OCI-LY1 (cell line): Measurements from ENCODE around the gene ZFHX3.

Experiments used
- H2AFZ ChIP-seq: fragments of 200-600 bp; sonication (generic), shearing (Covaris generic); 2 replicates; pipeline ENCODE4 v1.6.0; 2014; ENCODE audit warnings: antibody characterized with exemption, mild to moderate bottlenecking, low read length
- H3F3A ChIP-seq: fragments of 200-600 bp; sonication (generic), shearing (Covaris generic); 2 replicates; pipeline ENCODE4 v1.6.0; 2014; ENCODE audit warnings: mild to moderate bottlenecking, antibody characterized with exemption, low read length, moderate library complexity; ENCODE audit not compliant: insufficient read depth
- H3K27ac ChIP-seq: fragments of 200-600 bp; sonication (generic); 2 replicates; pipeline ENCODE4 v1.5.1; 2014; ENCODE audit warnings: low read length, mixed run types, mild to moderate bottlenecking, low read depth; ENCODE audit not compliant: poor library complexity, severe bottlenecking
- H3K27me3 ChIP-seq: fragments of 200-600 bp; sonication (generic); 2 replicates; pipeline ENCODE4 v1.6.0; 2014; ENCODE audit warnings: antibody characterized with exemption, mild to moderate bottlenecking, low read length, moderate library complexity; ENCODE audit not compliant: insufficient read depth
- H3K36me3 ChIP-seq: fragments of 200-600 bp; sonication (generic); 2 replicates; pipeline ENCODE4 v1.6.1; 2014; ENCODE audit warnings: mild to moderate bottlenecking, antibody characterized with exemption, low read length, moderate library complexity, mixed read lengths; ENCODE audit not compliant: insufficient read depth
- H3K4me1 ChIP-seq: fragments of 200-600 bp; sonication (generic); 2 replicates; pipeline ENCODE4 v1.5.1; 2014; ENCODE audit warnings: mild to moderate bottlenecking, low read length, moderate library complexity; ENCODE audit not compliant: insufficient read depth, severe bottlenecking
- H3K4me2 ChIP-seq: fragments of 200-600 bp; sonication (generic), shearing (Covaris generic); 2 replicates; pipeline ENCODE4 v1.6.1; 2014; ENCODE audit warnings: low read length
- H3K4me3 ChIP-seq: fragments of 200-600 bp; sonication (generic); 2 replicates; pipeline ENCODE4 v1.5.1; 2014; ENCODE audit warnings: low read length, low read depth, mild to moderate bottlenecking, mixed read lengths; ENCODE audit not compliant: poor library complexity, severe bottlenecking
- H3K79me2 ChIP-seq: fragments of 200-600 bp; shearing (Covaris generic); 2 replicates; pipeline ENCODE4 v1.6.1; 2016; ENCODE audit warnings: mixed run types, low read length, mixed read lengths; ENCODE audit not compliant: insufficient read depth
- H3K9ac ChIP-seq: fragments of 200-600 bp; sonication (generic), shearing (Covaris generic); 2 replicates; pipeline ENCODE4 v1.6.1; 2014; ENCODE audit warnings: mild to moderate bottlenecking, low read length, mixed read lengths
- H3K9me2 ChIP-seq: fragments of 200-600 bp; sonication (generic), shearing (Covaris generic); 2 replicates; pipeline ENCODE4 v1.6.1; 2014; ENCODE audit warnings: low read depth, mild to moderate bottlenecking, low read length, mixed read lengths
- H3K9me3 ChIP-seq: fragments of 200-600 bp; shearing (Covaris generic); 2 replicates; pipeline ENCODE4 v1.6.1; 2014; ENCODE audit warnings: low read length, mixed read lengths
- H4K20me1 ChIP-seq: fragments of 200-600 bp; sonication (generic), shearing (Covaris generic); 2 replicates; pipeline ENCODE4 v1.6.0; 2016; ENCODE audit warnings: mild to moderate bottlenecking, low read length; ENCODE audit not compliant: insufficient read depth
- CTCF ChIP-seq: fragments of 200-600 bp; sonication (generic), shearing (Covaris generic); IDR thresholded peaks from 2 replicates; pipeline ENCODE4 v1.5.1; 2017; ENCODE audit warnings: mild to moderate bottlenecking, antibody characterized with exemption, low read length, moderate library complexity, mixed read lengths
- EZH2 ChIP-seq: fragments of 200-600 bp; sonication (generic), shearing (Covaris generic); IDR thresholded peaks from 2 replicates; pipeline ENCODE4 v1.8.0; 2017; ENCODE audit warnings: borderline replicate concordance, mixed run types, mild to moderate bottlenecking, antibody characterized with exemption, low read length, moderate library complexity, mixed read lengths

The ZFHX3 gene

GRCh38 chr16:72930396-72930795 lies 117.5 kb downstream of the ZFHX3 start:
- Histone ChIP-seq H3K4me3 (no peak overlapping the region), H4K20me1 (no peaks in the 10 kb centered on the region), H3K9me3 (no peaks in the 10 kb centered on the region), H2AFZ (no peak overlapping the region), H3K36me3 (no peaks in the 10 kb centered on the region), H3K27me3 (no peaks in the 10 kb centered on the region), H3K9ac (no peak overlapping the region), H3K79me2 (no peaks in the 10 kb centered on the region), H3F3A (no peaks in the 10 kb centered on the region), H3K4me2 (no peak overlapping the region), H3K9me2 (no peaks in the 10 kb centered on the region), H3K4me1 (no peaks in the 10 kb centered on the region), H3K27ac (no peak overlapping the region)
- TF ChIP-seq CTCF: no peak
- no peak for TF ChIP-seq EZH2

- Histone ChIP-seq H3K36me3 (no peaks in the 10 kb centered on the region), H3K27me3 (no peaks in the 10 kb centered on the region), H3K79me2 (no peaks in the 10 kb centered on the region), H3K4me3 (no peak overlapping the region), H3K9ac (no peak overlapping the region), H3F3A (no peaks in the 10 kb centered on the region), H2AFZ (no peak overlapping the region), H3K4me1 (no peaks in the 10 kb centered on the region), H3K27ac (no peak overlapping the region), H3K9me3 (no peaks in the 10 kb centered on the region), H3K4me2 (no peak overlapping the region), H3K9me2 (no peaks in the 10 kb centered on the region), H4K20me1 (no peaks in the 10 kb centered on the region)
- no peak for TF ChIP-seq CTCF
- TF ChIP-seq EZH2: no peak
Observed at GRCh38 chr16:72928090-72928981, 119.6 kb downstream of the ZFHX3 start.

GRCh38 chr16:72927199-72928089 lies 120.5 kb downstream of the ZFHX3 start:
- no peak overlapping the region for H3K4me2 ChIP-seq
- H3K27ac ChIP-seq: no peak overlapping the region
- no peaks in the 10 kb centered on the region for H3K36me3 ChIP-seq

More at GRCh38 chr16:72927199-72928089, 120.5 kb downstream of the ZFHX3 start:
- TF ChIP-seq EZH2 (no peak), CTCF (no peak)
- Histone ChIP-seq H3K9me2 (no peaks in the 10 kb centered on the region), H3K9me3 (no peaks in the 10 kb centered on the region), H3K79me2 (no peaks in the 10 kb centered on the region), H3K4me3 (no peak overlapping the region), H2AFZ (no peak overlapping the region), H3K4me1 (no peaks in the 10 kb centered on the region), H3K27me3 (no peaks in the 10 kb centered on the region), H3K9ac (no peak overlapping the region), H4K20me1 (no peaks in the 10 kb centered on the region), H3F3A (no peaks in the 10 kb centered on the region)
